ENCODE data around the gene TTC39B.

Gene TTC39B

DNA sequence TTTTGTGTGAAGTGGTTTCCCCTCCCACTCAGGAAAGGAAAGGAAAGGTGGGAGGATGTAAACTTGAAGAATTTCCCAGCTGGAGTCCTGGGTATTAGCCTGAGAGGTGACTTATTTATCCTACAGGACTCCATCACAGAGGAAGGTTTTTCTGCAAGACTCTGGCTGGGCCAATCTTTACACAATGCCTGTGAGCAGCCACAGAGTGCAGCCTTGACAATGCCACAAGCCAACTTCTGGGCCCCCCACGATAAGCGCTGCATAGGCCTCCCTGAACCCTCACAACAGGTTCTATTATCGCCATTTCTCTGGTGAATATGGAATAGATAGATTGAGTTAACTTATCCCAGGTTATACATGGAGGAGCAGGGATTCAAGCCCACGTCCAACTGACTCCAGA is 12.4 kb downstream of the TTC39B start:
- no peak overlapping the region for H3K4me3 ChIP-seq (ENCODE audit: low read depth, low read length)
- TF ChIP-seq, protein P1, sequence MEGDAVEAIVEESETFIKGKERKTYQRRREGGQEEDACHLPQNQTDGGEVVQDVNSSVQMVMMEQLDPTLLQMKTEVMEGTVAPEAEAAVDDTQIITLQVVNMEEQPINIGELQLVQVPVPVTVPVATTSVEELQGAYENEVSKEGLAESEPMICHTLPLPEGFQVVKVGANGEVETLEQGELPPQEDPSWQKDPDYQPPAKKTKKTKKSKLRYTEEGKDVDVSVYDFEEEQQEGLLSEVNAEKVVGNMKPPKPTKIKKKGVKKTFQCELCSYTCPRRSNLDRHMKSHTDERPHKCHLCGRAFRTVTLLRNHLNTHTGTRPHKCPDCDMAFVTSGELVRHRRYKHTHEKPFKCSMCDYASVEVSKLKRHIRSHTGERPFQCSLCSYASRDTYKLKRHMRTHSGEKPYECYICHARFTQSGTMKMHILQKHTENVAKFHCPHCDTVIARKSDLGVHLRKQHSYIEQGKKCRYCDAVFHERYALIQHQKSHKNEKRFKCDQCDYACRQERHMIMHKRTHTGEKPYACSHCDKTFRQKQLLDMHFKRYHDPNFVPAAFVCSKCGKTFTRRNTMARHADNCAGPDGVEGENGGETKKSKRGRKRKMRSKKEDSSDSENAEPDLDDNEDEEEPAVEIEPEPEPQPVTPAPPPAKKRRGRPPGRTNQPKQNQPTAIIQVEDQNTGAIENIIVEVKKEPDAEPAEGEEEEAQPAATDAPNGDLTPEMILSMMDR (IDR thresholded peaks at IDR 0.05; ENCODE audit: low read depth, low read length, missing control alignments): no peak
- in situ Hi-C loops (cut with HindIII; ENCODE audit: low sequenced_read_pairs): no loop called here
- DNase-seq (ENCODE audit: low read depth): no peak

DNA sequence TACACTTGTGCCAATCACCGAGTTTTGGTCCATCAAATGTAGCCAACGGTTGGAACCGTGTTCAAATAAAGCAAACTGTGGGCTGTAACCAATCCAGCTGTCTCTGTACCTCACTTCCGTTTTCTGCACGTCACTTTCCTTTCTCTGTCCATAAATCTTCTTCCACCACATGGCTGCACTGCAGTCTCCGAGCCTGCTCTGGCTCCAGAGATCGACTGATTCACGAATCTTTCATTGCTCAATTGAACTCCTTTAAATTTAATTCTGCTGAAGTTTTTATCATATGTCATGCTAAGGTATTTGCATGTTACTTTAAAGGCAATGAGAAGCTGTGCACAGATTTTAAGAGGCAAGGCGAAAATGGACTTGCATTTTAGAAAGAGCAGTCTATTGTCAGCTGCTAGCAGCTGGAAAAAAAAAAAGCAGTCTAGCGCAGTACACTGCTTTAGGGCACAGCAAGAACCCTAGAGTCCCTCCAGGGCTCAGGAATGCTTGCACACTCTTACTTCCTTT is 13.2 kb downstream of the TTC39B start:
- H3K4me3 ChIP-seq (ENCODE audit: low read depth, low read length): no peak overlapping the region
- DNase-seq (ENCODE audit: low read depth): no peak
- TF ChIP-seq, protein P1 (IDR thresholded peaks at IDR 0.05; ENCODE audit: low read depth, low read length, missing control alignments): no peak
- in situ Hi-C loops (cut with HindIII; ENCODE audit: low sequenced_read_pairs): no loop called here

DNA sequence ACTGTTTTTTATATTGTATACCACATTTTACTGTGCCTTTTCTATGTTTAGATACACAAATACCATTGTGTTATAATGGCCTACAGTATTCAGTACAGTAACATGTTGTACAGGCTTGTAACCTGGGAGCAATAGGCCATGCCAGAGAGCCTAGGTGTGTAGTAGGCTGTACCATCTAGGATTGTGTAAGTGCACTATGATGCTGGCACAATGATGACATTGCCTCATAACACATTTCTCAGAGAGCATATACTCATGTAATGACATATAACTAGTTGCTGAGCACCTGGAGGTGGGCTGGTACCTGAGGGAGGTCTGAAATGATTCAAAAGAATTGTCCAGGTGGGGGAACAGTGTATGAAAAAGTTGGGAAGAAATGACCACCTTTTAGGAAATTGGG is 13.9 kb downstream of the TTC39B start:
- H3K4me3 ChIP-seq (ENCODE audit: low read depth, low read length): no peak overlapping the region
- DNase-seq (ENCODE audit: low read depth): no peak
- TF ChIP-seq, protein P1 (IDR thresholded peaks at IDR 0.05; ENCODE audit: low read depth, low read length, missing control alignments): no peak
- in situ Hi-C loops (cut with HindIII; ENCODE audit: low sequenced_read_pairs): no loop called here

DNA sequence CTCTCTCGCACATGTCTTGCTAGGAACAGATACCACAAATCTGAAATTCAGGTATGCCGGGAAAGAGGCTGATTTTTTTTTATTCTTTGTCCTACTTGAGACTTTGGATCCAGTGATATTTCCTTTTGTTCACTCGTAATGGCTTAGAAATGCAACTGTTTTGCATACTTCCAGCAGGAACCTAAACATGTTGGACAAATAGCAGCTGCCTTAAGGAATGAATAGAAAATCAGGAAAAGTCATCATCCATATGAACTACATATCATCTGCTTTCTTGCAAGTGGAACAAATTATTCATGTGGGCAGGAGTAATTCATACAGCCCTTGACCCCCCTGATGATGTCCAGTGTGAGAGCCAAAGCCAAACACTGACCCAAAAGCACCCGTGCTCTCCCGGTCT is 17.4 kb downstream of the TTC39B start:
- no peak overlapping the region for H3K4me3 ChIP-seq (ENCODE audit: low read depth, low read length)
- no peak for DNase-seq (ENCODE audit: low read depth)
- TF ChIP-seq, protein P1 (IDR thresholded peaks at IDR 0.05; ENCODE audit: low read depth, low read length, missing control alignments): no peak
- in situ Hi-C loops (cut with HindIII; ENCODE audit: low sequenced_read_pairs): no loop called here

DNA sequence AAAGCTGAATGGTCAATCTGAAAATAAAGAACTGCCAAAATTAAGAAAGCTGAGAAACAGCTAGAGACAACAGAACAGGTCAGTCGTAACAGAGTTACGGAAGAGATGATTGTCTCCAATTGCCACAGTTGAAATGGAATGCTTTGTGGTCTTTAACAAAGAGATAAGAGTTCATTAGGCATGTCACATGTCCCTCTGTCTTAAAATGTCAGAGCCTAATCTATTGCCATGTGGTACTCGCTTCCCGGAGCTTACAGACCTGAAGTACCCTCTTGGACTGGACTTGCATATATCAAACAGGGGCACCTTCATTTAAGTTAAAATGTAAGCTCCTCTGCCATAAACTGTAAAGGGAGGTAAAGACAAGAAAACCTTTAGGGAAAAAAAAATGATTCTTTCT is 19.7 kb downstream of the TTC39B start:
- DNase-seq (ENCODE audit: low read depth): no peak
- in situ Hi-C loops (cut with HindIII; ENCODE audit: low sequenced_read_pairs): no loop called here

DNA sequence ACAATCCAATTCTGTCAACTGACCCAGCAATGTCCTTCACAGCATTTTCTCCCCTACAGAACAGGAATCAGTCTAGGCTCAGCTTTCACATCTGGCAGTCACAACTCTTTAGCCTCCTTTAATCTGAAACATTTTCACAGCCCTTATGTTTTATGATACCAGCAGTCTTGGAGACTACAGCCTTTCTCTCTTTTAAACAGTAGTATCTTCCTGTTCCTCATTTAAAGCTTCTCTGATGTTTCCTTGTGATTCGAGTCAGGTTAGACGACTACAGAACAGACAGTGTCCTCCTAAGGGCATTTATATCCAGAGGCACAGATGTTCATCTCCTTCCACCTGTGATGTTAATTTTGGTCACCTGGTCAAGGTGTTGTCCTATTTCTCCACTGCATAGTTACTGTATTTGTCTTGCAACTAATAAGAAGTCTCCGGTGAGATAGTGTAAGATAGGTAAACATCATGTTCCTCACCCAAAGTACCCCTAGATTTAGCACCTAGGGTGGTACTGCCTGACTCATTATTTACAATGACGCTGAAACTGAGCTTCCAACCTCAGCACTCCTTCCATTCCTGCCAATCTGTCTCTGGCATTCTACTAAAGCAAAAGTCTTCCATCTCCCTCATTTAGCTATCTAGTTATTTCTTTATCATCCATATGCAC is 20.7 kb downstream of the TTC39B start:
- TF ChIP-seq, protein P1 (IDR thresholded peaks at IDR 0.05; ENCODE audit: low read depth, low read length, missing control alignments): no peak
- in situ Hi-C loops (cut with HindIII; ENCODE audit: low sequenced_read_pairs): no loop called here
- H3K4me3 ChIP-seq (ENCODE audit: low read depth, low read length): no peak overlapping the region
- no peak for DNase-seq (ENCODE audit: low read depth)

More for the DNA sequence above, 19.7 kb downstream of the TTC39B start:
- no peak overlapping the region for H3K4me3 ChIP-seq (ENCODE audit: low read depth, low read length)
- TF ChIP-seq, protein P1 (IDR thresholded peaks at IDR 0.05; ENCODE audit: low read depth, low read length, missing control alignments): no peak
